ENCODE measurements around the gene LCA5. TPM values are rescaled to one million over a fixed set of nuclear protein-coding genes. Genes with fewer than 3 reads are reported as not detected.

The LCA5 gene
- total RNA-seq = 3.2 and 5.8 TPM in 2 replicates

GRCh38 chr6:79536954-79537747 is at the start of gene LCA5:
Gene LCA5 (minus strand): TSS chr6:79537430. CDS start chr6:79518894, 18,536 bp downstream.

Other genes starting within 250 kb of the LCA5 start
- 24.3 and 24.4 TPM in 2 replicates for gene SH3BGRL2, start 93.9 kb upstream of the LCA5 start, total RNA-seq